Astrocyte of the cerebellum (primary cell): ENCODE measurements around the gene EPHA3.

ENCODE experiments used
- DNase-seq: peaks from one replicate; pipeline ENCODE4 v3.0.0-alpha.2; 2011; ENCODE audit warnings: low read depth
- H3K4me3 ChIP-seq: 2 replicates; pipeline ENCODE4 v1.5.1; 2011; ENCODE audit warnings: mild to moderate bottlenecking, low read depth, low read length, moderate library complexity
- in situ Hi-C: cut with HindIII; loops from 2 replicates; pipeline ENCODE4 v1.10.0; 2017; ENCODE audit warnings: low sequenced_read_pairs
- TF ChIP-seq, protein P1 (sequence below): IDR thresholded peaks from 2 replicates; pipeline ENCODE4 v1.5.1; 2012; ENCODE audit warnings: low read length, low read depth, moderate library complexity, mild to moderate bottlenecking; ENCODE audit errors: missing control alignments

EPHA3 gene

DNA sequence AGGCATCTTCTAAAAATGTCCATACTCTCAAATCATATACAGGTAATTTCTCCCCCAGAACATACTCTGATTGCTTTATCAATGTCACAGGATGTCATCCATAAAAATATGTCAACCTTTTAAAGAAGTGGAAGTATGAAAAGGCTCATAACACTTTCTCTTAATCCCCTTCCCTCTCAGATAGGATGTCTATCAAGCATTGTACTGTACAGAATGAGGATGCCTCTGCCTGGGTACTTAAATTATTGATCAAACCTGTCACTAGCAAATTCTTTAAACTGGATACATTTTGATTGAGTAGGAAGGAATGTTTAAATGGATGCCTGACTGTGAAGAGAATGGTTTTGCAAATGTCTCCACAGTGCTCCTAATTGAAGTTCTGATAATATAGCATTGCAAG, 168.7 kb downstream of the EPHA3 start:
- TF ChIP-seq, protein P1, sequence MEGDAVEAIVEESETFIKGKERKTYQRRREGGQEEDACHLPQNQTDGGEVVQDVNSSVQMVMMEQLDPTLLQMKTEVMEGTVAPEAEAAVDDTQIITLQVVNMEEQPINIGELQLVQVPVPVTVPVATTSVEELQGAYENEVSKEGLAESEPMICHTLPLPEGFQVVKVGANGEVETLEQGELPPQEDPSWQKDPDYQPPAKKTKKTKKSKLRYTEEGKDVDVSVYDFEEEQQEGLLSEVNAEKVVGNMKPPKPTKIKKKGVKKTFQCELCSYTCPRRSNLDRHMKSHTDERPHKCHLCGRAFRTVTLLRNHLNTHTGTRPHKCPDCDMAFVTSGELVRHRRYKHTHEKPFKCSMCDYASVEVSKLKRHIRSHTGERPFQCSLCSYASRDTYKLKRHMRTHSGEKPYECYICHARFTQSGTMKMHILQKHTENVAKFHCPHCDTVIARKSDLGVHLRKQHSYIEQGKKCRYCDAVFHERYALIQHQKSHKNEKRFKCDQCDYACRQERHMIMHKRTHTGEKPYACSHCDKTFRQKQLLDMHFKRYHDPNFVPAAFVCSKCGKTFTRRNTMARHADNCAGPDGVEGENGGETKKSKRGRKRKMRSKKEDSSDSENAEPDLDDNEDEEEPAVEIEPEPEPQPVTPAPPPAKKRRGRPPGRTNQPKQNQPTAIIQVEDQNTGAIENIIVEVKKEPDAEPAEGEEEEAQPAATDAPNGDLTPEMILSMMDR = no peak
- in situ Hi-C loops = no loop called here
- DNase-seq = no peak
- H3K4me3 ChIP-seq = no peak overlapping the region

DNA sequence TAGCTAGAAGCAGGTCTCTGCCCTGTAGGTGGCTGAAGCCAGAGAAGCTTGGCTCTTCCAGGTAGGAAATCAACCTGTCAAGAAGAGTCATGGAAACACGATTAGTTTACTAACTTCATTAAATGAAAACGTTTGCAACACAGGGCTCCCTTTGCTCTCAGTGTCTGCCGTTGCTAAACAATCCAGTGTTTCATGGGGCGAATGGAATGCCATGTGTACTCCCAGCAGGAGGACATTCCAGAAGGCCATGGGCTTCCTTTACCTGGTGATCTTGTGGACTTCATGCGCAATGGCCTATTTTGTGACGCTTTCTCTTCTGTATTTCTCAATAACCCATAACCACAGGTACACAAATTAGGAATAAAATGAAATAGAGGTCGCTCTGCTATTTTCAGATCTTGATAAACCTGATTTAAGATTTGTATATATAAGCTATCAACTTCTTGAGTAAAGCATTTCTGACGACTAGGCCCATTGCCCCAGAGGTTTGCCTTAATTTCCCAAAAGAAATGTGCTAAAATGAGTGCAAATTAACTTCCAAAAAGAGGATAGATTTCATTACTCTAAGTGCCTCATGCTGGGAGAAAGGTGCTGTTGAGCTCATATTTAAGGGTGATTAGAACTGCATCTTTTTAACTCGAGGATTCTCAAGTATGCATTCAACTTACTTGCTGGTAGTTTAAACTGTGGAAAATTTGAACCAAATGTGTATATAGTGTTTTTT, 171.0 kb downstream of the EPHA3 start:
- TF ChIP-seq, protein P1 = no peak
- DNase-seq = peak; percentile 24
- no peak overlapping the region for H3K4me3 ChIP-seq
- in situ Hi-C loops = no loop called here

DNA sequence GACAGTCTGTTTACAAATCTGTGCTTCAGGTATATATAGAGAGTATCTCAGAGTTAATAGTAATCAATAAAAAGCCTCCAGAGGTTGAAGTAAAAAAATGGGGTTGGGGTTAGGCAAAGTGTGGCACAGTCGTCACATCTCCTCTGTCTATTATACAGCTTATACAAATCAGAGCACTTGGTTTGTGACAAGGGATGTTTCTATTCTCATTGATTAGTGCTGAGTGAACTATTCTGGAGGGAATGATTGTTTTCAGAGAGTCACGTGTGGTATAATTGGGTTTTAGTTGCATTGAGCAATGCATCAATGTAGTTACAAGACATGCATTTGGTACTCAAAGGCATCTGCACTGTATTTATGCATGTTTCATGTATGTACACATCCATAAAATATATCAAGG, 172.9 kb downstream of the EPHA3 start:
- TF ChIP-seq, protein P1 = no peak
- no peak for DNase-seq
- H3K4me3 ChIP-seq = no peak overlapping the region
- in situ Hi-C loops = no loop called here

DNA sequence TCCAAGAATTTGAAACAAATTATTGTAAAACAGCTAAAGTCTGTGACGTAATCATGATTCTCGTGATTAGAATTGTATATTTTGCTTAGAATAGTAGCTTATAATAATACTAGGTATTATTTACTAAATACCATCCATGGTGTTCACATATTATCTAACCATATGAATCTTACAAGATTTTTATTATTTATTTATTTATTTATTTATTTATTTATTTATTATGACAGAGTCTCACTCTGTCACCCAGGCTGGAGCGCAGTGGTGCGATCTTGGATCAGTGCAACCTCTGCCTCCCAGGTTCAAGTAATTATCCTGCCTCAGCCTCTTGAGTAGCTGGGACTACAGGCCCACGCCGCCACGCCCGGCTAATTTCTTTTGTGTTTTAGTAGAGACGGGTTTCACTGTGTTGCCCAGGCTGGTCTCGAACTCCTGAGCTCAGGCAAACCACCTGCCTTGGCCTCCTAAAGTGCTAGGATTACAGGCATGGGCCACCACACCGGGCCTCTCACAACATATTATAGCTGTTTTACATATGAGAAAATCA, 173.5 kb downstream of the EPHA3 start:
- TF ChIP-seq, protein P1 = no peak
- DNase-seq = no peak
- in situ Hi-C loops = no loop called here
- no peak overlapping the region for H3K4me3 ChIP-seq

DNA sequence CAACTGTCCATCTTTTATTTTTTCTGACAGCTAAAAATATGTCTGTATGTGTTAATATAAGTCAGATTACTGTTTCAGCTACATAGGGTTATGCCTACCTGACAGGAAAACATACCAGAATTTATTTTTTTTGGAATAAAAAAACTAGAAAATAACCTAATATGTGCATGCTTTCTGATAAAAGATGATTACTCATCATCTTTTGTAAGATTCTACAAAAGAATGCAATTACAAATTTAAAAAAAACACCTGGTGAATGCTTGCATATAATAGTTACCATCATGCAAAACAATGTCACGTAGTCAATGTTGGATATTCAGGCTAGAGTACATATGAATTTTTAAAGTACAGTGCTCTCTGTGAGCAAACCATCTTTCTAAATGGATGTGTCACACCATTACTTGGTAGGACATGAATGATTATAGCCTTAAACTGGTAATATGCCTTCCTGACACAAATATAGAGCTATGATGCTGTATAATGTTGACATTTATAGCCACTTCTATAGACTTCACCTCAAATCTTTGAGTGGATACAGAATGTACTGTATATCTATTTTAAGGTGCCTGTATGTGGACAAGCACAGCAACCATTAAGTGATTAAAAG, 180.6 kb downstream of the EPHA3 start:
- no peak for DNase-seq
- TF ChIP-seq, protein P1 = no peak
- in situ Hi-C loops = no loop called here
- H3K4me3 ChIP-seq = no peak overlapping the region

DNA sequence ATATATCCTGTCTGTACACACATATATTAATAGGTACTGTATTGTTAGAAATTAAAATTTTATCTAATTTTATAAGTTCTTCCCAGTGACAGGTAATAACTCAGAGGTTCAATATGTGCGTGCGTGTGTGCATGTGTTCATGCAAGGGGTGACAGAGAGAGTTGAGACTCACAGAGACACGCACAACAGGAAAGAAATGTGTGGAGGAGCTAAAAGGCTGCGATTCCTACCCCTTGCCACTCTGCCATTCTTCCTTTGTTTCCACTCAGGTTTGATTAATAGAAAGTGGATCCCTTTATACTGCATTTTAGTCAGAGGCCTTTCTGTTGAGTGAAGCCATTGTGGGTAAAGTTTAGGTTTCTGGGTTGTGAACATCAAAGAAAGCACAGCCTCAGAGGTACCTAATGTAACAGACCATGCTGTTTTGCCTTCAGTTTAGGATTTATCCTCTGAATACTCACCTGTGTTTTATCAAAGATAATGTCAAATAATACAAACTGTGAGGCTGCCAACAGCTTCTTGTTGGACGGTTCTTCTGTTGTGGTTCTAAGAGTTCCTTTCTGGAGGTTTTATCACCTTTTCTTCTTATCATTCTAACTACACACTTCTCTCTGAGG, 182.3 kb downstream of the EPHA3 start:
- no peak for DNase-seq
- TF ChIP-seq, protein P1 = no peak
- in situ Hi-C loops = no loop called here
- no peak overlapping the region for H3K4me3 ChIP-seq
